CD4-positive, CD25-positive, alpha-beta regulatory T cell (primary cell): ENCODE measurements around the gene ZFYVE21. TPM values are rescaled to one million over a fixed set of nuclear protein-coding genes. Genes with fewer than 3 reads are reported as not detected.

Source experiments
- ATAC-seq, 2 donors: fragments of 150-1000 bp; cut with Tn5 transposase; one replicate each; pipeline ENCODE4 v1.10.0; 2021; ENCODE audit warnings: low read depth in 2 of 2, moderate number of reproducible peaks in 2 of 2, moderate library complexity in 1 of 2
- DNase-seq, 3 donors: peaks; one replicate each; pipeline versions ENCODE4 v3.0.0 to v3.0.0-alpha.2; 2012 to 2022; ENCODE audit warnings: mixed read lengths in 1 of 3
- H3K27ac ChIP-seq: one replicate; pipeline ENCODE4 v1.7.0; 2013; ENCODE audit warnings: mild to moderate bottlenecking, low read length; ENCODE audit not compliant: insufficient read depth, poor library complexity, severe bottlenecking
- H3K27me3 ChIP-seq: one replicate; pipeline ENCODE4 v1.7.0; 2013; ENCODE audit warnings: low read length; ENCODE audit not compliant: control insufficient read depth, insufficient read depth
- H3K36me3 ChIP-seq: one replicate; pipeline ENCODE4 v1.7.0; 2013; ENCODE audit warnings: mild to moderate bottlenecking, low read length, moderate library complexity; ENCODE audit not compliant: control insufficient read depth, insufficient read depth
- H3K4me1 ChIP-seq: 2 replicates; pipeline ENCODE4 v1.7.0; 2013; ENCODE audit warnings: mild to moderate bottlenecking, low read length; ENCODE audit not compliant: insufficient read depth, control insufficient read depth, poor library complexity, severe bottlenecking
- H3K4me3 ChIP-seq: one replicate; pipeline ENCODE4 v1.7.0; 2013; ENCODE audit warnings: low read depth, mild to moderate bottlenecking, low read length, moderate library complexity
- H3K9me3 ChIP-seq, 2 experiments: 1 replicate in 1 of 2; 2 replicates in 1 of 2; pipeline ENCODE4 v1.7.0; 2013; ENCODE audit warnings: low read length in 2 of 2, mild to moderate bottlenecking in 1 of 2, moderate library complexity in 1 of 2; ENCODE audit not compliant: control insufficient read depth in 2 of 2
- H3K27ac Mint-ChIP-seq, 3 donors: one replicate each; pipeline ENCODE4 v1.8.0; 2020 to 2022; ENCODE audit warnings: mild to moderate bottlenecking in 3 of 3, mixed read lengths in 3 of 3, moderate library complexity in 2 of 3
- H3K27me3 Mint-ChIP-seq: one replicate; pipeline ENCODE4 v1.8.0; 2022; ENCODE audit warnings: mild to moderate bottlenecking, mixed read lengths
- H3K36me3 Mint-ChIP-seq: one replicate; pipeline ENCODE4 v1.8.0; 2020; ENCODE audit warnings: mixed read lengths
- H3K4me1 Mint-ChIP-seq, 4 donors: one replicate each; pipeline ENCODE4 v1.8.0; 2020 to 2022; ENCODE audit warnings: mixed read lengths in 4 of 4, mild to moderate bottlenecking in 1 of 4
- H3K4me3 Mint-ChIP-seq, 4 donors: one replicate each; pipeline ENCODE4 v1.8.0; 2020 to 2022; ENCODE audit warnings: mild to moderate bottlenecking in 4 of 4, mixed read lengths in 4 of 4, moderate library complexity in 3 of 4
- H3K9me3 Mint-ChIP-seq, 7 donors: one replicate each; pipeline ENCODE4 v1.8.0; 2020 to 2022; ENCODE audit warnings: mixed read lengths in 7 of 7, mild to moderate bottlenecking in 3 of 7, moderate library complexity in 2 of 7
- polyA plus RNA-seq, 4 donors: library from polyadenylated mRNA; unstranded; fragments of 300-500 nt; fragmentation: Illumina TruSeq; gene quantifications; one replicate each; pipeline ENCODE4 v1.2.3, GENCODE V29; 2021
- total RNA-seq: library from RNA; stranded (reverse); gene quantifications from one replicate; pipeline ENCODE4 v1.2.3, GENCODE V29; 2022

ZFYVE21 gene
- total and polyA plus RNA-seq, 5 donors from 2014 or later: 12.1 to 25.0 (median 15.1) TPM

DNA sequence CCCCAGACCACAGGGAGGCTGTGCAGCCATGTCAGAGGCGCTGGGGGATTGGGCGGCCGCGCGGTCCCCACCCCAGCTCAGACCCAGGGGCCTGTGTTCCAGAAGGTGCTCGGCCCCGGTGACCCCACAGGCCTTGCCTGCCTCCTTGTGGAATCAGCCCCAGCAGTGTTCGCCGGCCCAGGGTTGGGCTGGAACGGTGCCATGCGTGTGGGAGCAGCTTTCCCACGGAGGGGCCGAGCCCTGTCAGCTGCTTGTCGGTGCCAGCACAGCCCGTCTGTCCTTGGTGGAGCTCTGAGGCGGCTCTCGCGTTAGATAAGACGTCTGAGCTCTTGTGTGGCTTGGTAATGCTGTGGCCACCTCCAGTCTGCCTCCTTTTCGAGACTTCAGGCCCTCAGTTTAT, 8.5 kb downstream of the ZFYVE21 start:
- H3K36me3 ChIP-seq: peaks cover 8% of the 10 kb centered on the region
- Mint-ChIP-seq H3K27me3 (no peaks in the 10 kb centered on the region), H3K4me1 (peaks cover 5 to 15% (median 9%) of the 10 kb centered on the region in 4 donors), H3K36me3 (peaks cover 7% of the 10 kb centered on the region), H3K9me3 (no peaks in the 10 kb centered on the region), H3K27ac (no peak overlapping the region), H3K4me3 (no peak overlapping the region)
- H3K9me3 ChIP-seq: no peaks in the 10 kb centered on the region
- H3K4me3 ChIP-seq: no peak overlapping the region
- H3K4me1 ChIP-seq: no peaks in the 10 kb centered on the region
- no peak overlapping the region for H3K27ac ChIP-seq
- no peaks in the 10 kb centered on the region for H3K27me3 ChIP-seq
- DNase-seq (no peak), ATAC-seq (no peak)

DNA sequence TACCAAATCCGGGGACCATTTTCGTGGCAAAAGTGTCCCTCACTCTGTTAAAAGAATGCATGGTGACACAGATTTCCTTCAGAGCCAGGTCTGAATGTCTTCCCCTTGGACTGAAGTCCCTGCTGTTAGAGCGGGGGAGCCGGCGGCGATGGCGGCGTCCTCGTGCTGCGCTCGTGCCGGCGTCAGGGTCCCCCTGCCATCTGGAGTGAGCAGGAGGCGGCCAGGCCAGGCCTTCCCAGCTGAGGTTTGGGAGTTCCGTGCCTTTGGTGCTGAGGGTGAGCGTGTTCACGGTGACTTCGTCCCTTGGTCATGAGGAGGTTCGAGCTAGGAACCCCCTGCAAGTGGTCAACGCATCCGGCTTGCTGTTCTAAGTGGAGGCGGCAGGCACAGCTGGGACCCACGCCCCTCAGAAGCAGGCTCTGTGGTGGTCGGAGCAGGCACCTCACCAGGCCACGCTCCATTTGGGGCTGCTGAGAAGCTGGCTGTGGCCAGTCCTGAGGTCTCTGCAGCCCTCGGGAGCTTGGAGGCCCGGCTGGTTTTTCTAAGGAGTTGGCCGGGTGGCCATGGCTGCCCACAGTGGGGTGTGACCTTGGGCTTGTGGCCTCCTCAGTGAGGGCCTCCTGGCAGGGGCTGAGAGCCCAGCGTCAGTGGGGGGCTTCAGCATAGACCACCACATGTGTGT, 9.5 kb downstream of the ZFYVE21 start:
- H3K4me3 ChIP-seq: no peak overlapping the region
- no peaks in the 10 kb centered on the region for H3K9me3 ChIP-seq
- DNase-seq (no peak), ATAC-seq (no peak)
- no peak overlapping the region for H3K27ac ChIP-seq
- no peaks in the 10 kb centered on the region for H3K27me3 ChIP-seq
- H3K27ac Mint-ChIP-seq: no peak overlapping the region
- H3K27me3 Mint-ChIP-seq: no peaks in the 10 kb centered on the region
- H3K36me3 Mint-ChIP-seq: peaks cover 15% of the 10 kb centered on the region
- H3K36me3 ChIP-seq: peaks cover 16% of the 10 kb centered on the region
- H3K4me1 ChIP-seq: no peaks in the 10 kb centered on the region
- no peaks in the 10 kb centered on the region for H3K9me3 Mint-ChIP-seq
- H3K4me3 Mint-ChIP-seq: no peak overlapping the region
- peaks cover 1 to 8% (median 4%) of the 10 kb centered on the region in 4 donors for H3K4me1 Mint-ChIP-seq

DNA sequence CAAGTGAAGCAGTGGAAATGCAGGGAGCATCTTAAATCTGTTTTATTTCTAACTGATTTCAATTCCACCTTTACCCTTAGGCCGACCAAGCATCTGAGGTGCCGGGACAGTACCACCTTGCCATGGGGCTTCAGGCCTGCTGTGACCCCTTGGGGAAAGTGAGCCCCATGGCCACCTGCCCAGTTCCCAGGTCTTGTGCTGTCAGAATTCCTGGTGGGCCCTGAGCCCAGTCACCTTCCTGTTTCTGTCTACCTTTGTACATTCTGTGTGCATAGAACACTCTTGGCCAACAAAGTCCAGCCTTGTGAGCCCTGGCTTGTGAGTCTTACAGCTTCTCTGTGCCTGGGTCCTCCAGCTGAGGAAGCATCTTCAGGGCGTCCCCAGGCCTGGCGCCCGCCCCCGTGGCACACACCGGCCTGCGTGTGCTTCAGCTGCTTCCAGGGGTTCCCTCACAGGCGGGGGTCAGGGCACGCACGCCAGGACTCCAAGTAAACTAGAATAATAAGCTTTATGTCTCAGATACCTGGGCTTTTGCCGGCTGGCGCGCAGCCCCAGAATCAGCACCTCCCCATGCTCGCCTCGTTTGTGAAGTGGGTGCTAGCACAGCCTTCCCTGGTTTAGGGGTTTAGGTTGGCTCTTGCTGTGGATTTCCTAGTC, 10.3 kb downstream of the ZFYVE21 start:
- Histone ChIP-seq H3K27me3 (no peaks in the 10 kb centered on the region), H3K4me3 (no peak overlapping the region), H3K27ac (no peak overlapping the region), H3K9me3 (no peaks in the 10 kb centered on the region), H3K4me1 (no peaks in the 10 kb centered on the region), H3K36me3 (peaks cover 16% of the 10 kb centered on the region)
- Mint-ChIP-seq H3K27ac (no peak overlapping the region), H3K36me3 (peaks cover 15% of the 10 kb centered on the region), H3K4me1 (peaks cover 0 to 6% (median 0%) of the 10 kb centered on the region in 4 donors), H3K9me3 (no peaks in the 10 kb centered on the region), H3K4me3 (no peak overlapping the region), H3K27me3 (no peaks in the 10 kb centered on the region)
- DNase-seq (no peak), ATAC-seq (no peak)

DNA sequence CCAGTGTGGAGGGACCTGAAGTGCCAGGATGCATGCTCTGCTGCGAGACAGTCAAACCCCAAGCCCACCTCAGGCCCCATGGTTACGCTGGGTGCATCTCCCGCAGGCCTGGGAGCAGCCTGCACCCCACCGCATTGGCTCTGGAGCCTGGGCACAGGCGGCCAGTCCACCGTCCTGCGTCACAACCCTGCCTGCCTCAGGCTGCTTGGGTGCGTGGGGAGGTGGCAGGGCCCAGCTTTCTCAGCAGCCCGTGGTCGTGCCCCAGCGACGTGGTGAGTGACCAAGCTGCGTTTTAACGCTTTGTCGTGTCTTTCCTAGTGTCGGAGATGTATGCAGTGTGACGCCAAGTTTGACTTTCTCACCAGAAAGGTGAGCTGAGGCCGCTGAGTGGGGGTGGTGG, 10.9 kb downstream of the ZFYVE21 start:
- no peaks in the 10 kb centered on the region for H3K9me3 ChIP-seq

DNA sequence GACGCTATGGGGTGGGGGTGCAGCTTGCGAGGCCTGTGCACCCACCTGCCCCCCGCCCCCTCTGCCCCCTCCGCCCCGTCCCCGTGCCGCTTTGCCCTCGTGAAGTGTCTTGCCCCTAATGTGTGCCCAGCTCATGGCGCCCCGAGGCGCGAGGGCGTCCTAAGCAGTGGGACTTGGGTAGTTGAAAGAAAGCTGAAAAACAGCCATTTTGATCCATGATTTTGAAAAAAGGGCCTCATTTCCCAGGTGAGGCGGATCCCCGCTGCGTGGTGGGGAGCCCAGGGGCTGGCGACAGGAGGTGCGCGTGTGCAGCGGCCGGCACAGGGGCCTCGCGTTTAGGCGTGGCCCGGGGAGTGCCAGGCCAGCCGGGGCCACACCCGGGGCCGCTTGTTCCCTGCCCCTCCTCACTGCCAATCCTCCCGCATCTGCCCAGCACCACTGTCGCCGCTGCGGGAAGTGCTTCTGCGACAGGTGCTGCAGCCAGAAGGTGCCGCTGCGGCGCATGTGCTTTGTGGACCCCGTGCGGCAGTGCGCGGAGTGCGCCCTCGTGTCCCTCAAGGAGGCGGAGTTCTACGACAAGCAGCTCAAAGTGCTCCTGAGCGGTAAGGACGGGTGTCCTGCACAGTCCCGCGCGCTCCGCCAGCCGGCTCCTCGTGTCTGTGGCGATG, 11.8 kb downstream of the ZFYVE21 start:
- no peaks in the 10 kb centered on the region for H3K9me3 Mint-ChIP-seq
- DNase-seq: no peak
- Histone ChIP-seq H3K36me3 (peaks cover 16% of the 10 kb centered on the region), H3K27ac (no peak overlapping the region), H3K9me3 (no peaks in the 10 kb centered on the region), H3K27me3 (no peaks in the 10 kb centered on the region), H3K4me3 (no peak overlapping the region), H3K4me1 (no peaks in the 10 kb centered on the region)
- H3K27me3 Mint-ChIP-seq: no peaks in the 10 kb centered on the region
- ATAC-seq: no peak
- H3K4me3 Mint-ChIP-seq: no peak overlapping the region
- no peaks in the 10 kb centered on the region for H3K4me1 Mint-ChIP-seq
- H3K27ac Mint-ChIP-seq: no peak overlapping the region
- peaks cover 15% of the 10 kb centered on the region for H3K36me3 Mint-ChIP-seq

More for the DNA sequence above, 10.9 kb downstream of the ZFYVE21 start:
- Mint-ChIP-seq H3K27me3 (no peaks in the 10 kb centered on the region), H3K36me3 (peaks cover 15% of the 10 kb centered on the region), H3K4me3 (no peak overlapping the region), H3K4me1 (peaks cover 0 to 6% (median 0%) of the 10 kb centered on the region in 4 donors), H3K27ac (no peak overlapping the region), H3K9me3 (no peaks in the 10 kb centered on the region)
- no peak overlapping the region for H3K27ac ChIP-seq
- no peak overlapping the region for H3K4me3 ChIP-seq
- peaks cover 16% of the 10 kb centered on the region for H3K36me3 ChIP-seq
- H3K4me1 ChIP-seq: no peaks in the 10 kb centered on the region
- DNase-seq: no peak
- no peaks in the 10 kb centered on the region for H3K27me3 ChIP-seq
- no peak for ATAC-seq

DNA sequence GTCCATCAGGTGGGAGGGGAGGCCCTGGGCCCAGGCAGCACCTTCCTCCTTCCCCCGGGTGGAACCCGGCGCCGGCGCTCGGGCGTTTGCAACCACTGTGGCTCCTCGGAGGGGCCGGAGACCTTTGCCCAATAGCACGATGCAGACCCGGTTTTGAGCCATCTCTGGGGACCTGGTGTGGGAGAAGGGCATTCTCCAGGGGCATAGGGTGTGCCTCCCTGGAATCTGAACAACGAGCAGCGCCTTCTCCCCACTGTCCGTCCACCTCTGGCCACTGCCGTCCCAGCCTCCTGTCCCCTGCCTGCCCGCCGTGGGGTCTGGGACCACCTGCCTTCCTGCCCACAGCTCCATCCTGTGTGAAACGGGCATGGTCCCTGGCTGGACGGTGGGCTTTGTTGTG, 12.5 kb downstream of the ZFYVE21 start:
- Mint-ChIP-seq H3K4me1 (no peaks in the 10 kb centered on the region), H3K9me3 (no peaks in the 10 kb centered on the region), H3K4me3 (no peak overlapping the region), H3K27ac (no peak overlapping the region), H3K27me3 (no peaks in the 10 kb centered on the region), H3K36me3 (peaks cover 19% of the 10 kb centered on the region)
- no peak for ATAC-seq
- H3K27ac ChIP-seq: no peak overlapping the region
- H3K9me3 ChIP-seq: no peaks in the 10 kb centered on the region
- H3K27me3 ChIP-seq: no peaks in the 10 kb centered on the region
- peaks cover 22% of the 10 kb centered on the region for H3K36me3 ChIP-seq
- H3K4me3 ChIP-seq: no peak overlapping the region
- no peaks in the 10 kb centered on the region for H3K4me1 ChIP-seq
- DNase-seq: no peak

DNA sequence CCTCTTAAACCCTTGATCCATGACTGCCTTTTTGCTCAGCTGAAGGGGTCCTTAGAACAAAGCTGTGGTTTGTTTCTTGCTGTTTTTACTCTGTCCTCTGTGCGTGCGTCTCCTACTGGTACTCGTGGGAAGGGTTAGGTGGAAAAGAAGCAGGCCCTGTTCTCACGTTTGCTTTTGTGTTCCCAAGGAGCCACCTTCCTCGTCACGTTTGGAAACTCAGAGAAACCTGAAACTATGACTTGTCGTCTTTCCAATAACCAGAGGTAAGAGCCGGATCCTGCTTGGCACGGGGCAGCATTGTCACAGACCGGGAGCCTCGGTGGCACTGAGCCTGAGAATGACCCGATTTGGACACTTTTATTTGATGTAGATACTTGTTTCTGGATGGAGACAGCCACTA, 13.1 kb downstream of the ZFYVE21 start:
- Histone ChIP-seq H3K4me1 (no peaks in the 10 kb centered on the region), H3K4me3 (no peak overlapping the region), H3K9me3 (no peaks in the 10 kb centered on the region), H3K36me3 (peaks cover 28% of the 10 kb centered on the region), H3K27ac (no peak overlapping the region), H3K27me3 (no peaks in the 10 kb centered on the region)
- no peak for DNase-seq
- Mint-ChIP-seq H3K4me1 (no peaks in the 10 kb centered on the region), H3K4me3 (no peak overlapping the region), H3K9me3 (no peaks in the 10 kb centered on the region), H3K36me3 (peaks cover 24% of the 10 kb centered on the region), H3K27me3 (no peaks in the 10 kb centered on the region), H3K27ac (peak overlapping the region in 1 of 3 donors; percentile 40)
- no peak for ATAC-seq
